ENCODE results near the gene XPO4.
"Not testable (repeated sequence)": the region's sequence is repeated elsewhere in the genome, so short reads cannot be mapped to it uniquely, and the experiment has no call there.

GRCh38 chr13:20743830-20744404 is 158.6 kb downstream of the XPO4 start:
- not testable (repeated sequence) for TF ChIP-seq REST (IDR thresholded peaks at IDR 0.05; ENCODE audit: insufficient replicate concordance, low read depth); CTCF (IDR thresholded peaks at IDR 0.05; ENCODE audit: insufficient read depth, low read length); GABPA (IDR thresholded peaks at IDR 0.05; ENCODE audit: low read depth); POLR2AphosphoS5 (IDR thresholded peaks at IDR 0.05; ENCODE audit: low read depth)
